ENCODE measurements around the gene OR14I1. TPM values are rescaled to one million over a fixed set of nuclear protein-coding genes. Genes with fewer than 3 reads are reported as not detected.
"Not testable (repeated sequence)": the region's sequence is repeated elsewhere in the genome, so short reads cannot be mapped to it uniquely, and the experiment has no call there.

The OR14I1 gene
- total RNA-seq, 1 donor from 2014 or later = not detected

DNA sequence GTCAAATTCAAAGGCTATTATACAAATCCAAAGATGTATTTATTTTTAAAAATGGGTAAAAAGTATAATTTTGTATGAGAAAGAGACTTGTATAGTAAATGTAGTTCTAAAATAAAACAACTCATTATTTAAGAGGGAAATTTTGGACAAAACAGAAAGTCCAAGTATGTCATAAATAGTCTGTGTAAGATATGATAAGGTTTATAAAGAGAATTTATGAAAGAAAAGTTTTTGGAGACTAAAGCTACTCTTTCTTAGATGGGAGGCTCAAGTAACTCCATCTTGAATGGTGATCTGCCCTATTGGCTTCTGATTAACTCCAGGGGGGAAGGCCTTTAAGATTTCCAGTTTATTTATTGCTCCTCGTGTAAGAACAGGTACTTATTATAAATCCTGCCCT is 32.6 kb downstream of the OR14I1 start:
- DNase-seq (ENCODE audit: extremely low spot score in 2 of 2) = no peak
- Histone ChIP-seq H3K9me3 (no peaks in the 10 kb centered on the region), H3K4me3 (no peak overlapping the region), H3K36me3 (no peaks in the 10 kb centered on the region), H3K27me3 (no peaks in the 10 kb centered on the region), H3K4me1 (no peaks in the 10 kb centered on the region), H3K27ac (no peak overlapping the region)
- intact Hi-C loops (cut with DNase I) = no loop called here
- TF ChIP-seq POLR2A (IDR thresholded peaks at IDR 0.05) (no peak), POLR2AphosphoS5 (IDR thresholded peaks at IDR 0.05; ENCODE audit: insufficient read depth in 1 of 2, low read depth in 1 of 2) (no peak)

- H3K4me3 ChIP-seq; intact Hi-C loops (cut with DNase I); H3K27ac ChIP-seq; H3K4me1 ChIP-seq; H3K9me3 ChIP-seq; H3K27me3 ChIP-seq; H3K36me3 ChIP-seq; DNase-seq (ENCODE audit: extremely low spot score in 2 of 2): not testable (repeated sequence)
Measured at GRCh38 chr1:248663453-248664328, 38.9 kb downstream of the OR14I1 start.

GRCh38 chr1:248656797-248657196 is 45.8 kb downstream of the OR14I1 start:
- H3K4me1 ChIP-seq; H3K27ac ChIP-seq; H3K4me3 ChIP-seq; DNase-seq (ENCODE audit: extremely low spot score in 2 of 2); H3K36me3 ChIP-seq; intact Hi-C loops (cut with DNase I); H3K9me3 ChIP-seq; H3K27me3 ChIP-seq: not testable (repeated sequence)

DNA sequence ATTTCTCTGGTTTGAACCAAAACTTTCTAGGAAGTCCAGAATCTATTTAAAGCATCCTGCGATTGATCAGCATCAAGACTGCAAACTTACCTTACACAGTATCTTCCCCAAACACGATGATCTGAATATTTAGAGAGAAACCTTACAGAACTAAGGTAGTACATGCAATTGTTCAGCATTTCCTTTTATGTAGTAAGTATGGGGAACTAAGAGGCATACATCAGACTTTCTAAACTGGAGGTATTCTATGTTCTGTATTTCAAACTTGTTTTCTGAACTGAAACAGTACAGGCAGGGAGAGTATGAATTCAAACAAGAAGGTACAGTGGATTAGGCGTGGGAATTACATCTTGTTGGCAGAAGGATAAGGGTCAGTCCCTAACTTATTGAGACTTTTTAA is 47.2 kb downstream of the OR14I1 start, which contains the start of gene OR2T27:
OR2T27 (minus strand) TSS at position 175 of the 400 bp plus-strand sequence. CDS start 4,644 bp downstream, outside the sequence.
- DNase-seq (ENCODE audit: extremely low spot score in 2 of 2); H3K36me3 ChIP-seq; intact Hi-C loops (cut with DNase I); H3K27me3 ChIP-seq; H3K9me3 ChIP-seq; H3K4me1 ChIP-seq; H3K4me3 ChIP-seq; H3K27ac ChIP-seq: not testable (repeated sequence)

Small RNA genes within 50 kb of the gene (small RNA-seq; reads per million reads assigned to genes)
- gene AHCYP8 = not detected

Other genes starting within 250 kb of the OR14I1 start
- gene OR2T3, start 229.4 kb downstream of the OR14I1 start, total RNA-seq = not detected
- gene OR2T5, start 214.2 kb downstream of the OR14I1 start, total RNA-seq = not detected
- gene OR2G6, start 194.7 kb downstream of the OR14I1 start, total RNA-seq = not detected
- not detected for gene OR2T29, start 140.0 kb downstream of the OR14I1 start, total RNA-seq
- gene OR2T34, start 128.0 kb downstream of the OR14I1 start, total RNA-seq = not detected
- gene OR2T10, start 105.1 kb downstream of the OR14I1 start, total RNA-seq = not detected
- gene OR2T11, start 67.7 kb downstream of the OR14I1 start, total RNA-seq = not detected
- gene OR2T35, start 57.5 kb downstream of the OR14I1 start, total RNA-seq = not detected
- gene OR2T27, start 47.2 kb downstream of the OR14I1 start, total RNA-seq = not detected
- not detected for gene LYPD8, start 53.0 kb upstream of the OR14I1 start, total RNA-seq
- gene SH3BP5L, start 123.1 kb upstream of the OR14I1 start, total RNA-seq = 18.7 TPM
- 44.9 TPM for gene ZNF672, start 135.5 kb upstream of the OR14I1 start, total RNA-seq
- gene ZNF692, start 156.3 kb upstream of the OR14I1 start, total RNA-seq = 46.7 TPM
- 12.5 TPM for gene PGBD2, start 203.5 kb upstream of the OR14I1 start, total RNA-seq